Activated naive CD8-positive, alpha-beta T cell treated with anti-CD3 and anti-CD28 coated beads for 36 hours (primary cell): Measurements from ENCODE around the gene COBL. TPM values are rescaled to one million over a fixed set of nuclear protein-coding genes. Genes with fewer than 3 reads are reported as not detected.

Experiments
- DNase-seq: peaks from one replicate; pipeline ENCODE4 v3.0.0; 2021
- H3K27ac Mint-ChIP-seq: one replicate; pipeline ENCODE4 v1.8.0; 2022; ENCODE audit warnings: mild to moderate bottlenecking, moderate library complexity, mixed read lengths
- H3K27me3 Mint-ChIP-seq: one replicate; pipeline ENCODE4 v1.8.0; 2022; ENCODE audit warnings: mild to moderate bottlenecking, mixed read lengths
- H3K36me3 Mint-ChIP-seq: one replicate; pipeline ENCODE4 v1.8.0; 2021; ENCODE audit warnings: mild to moderate bottlenecking, mixed read lengths
- H3K4me1 Mint-ChIP-seq: one replicate; pipeline ENCODE4 v1.8.0; 2021; ENCODE audit warnings: mixed read lengths
- H3K4me3 Mint-ChIP-seq: one replicate; pipeline ENCODE4 v1.8.0; 2022; ENCODE audit warnings: mild to moderate bottlenecking, moderate library complexity, mixed read lengths
- H3K9me3 Mint-ChIP-seq: one replicate; pipeline ENCODE4 v1.8.0; 2022; ENCODE audit warnings: mixed read lengths
- total RNA-seq, 2 experiments: library from RNA; stranded (reverse); gene quantifications; one replicate each; pipeline ENCODE4 v1.2.3, GENCODE V29; 2021

The COBL gene
- total RNA-seq, 2 experiments from 2014 or later = not detected

DNA sequence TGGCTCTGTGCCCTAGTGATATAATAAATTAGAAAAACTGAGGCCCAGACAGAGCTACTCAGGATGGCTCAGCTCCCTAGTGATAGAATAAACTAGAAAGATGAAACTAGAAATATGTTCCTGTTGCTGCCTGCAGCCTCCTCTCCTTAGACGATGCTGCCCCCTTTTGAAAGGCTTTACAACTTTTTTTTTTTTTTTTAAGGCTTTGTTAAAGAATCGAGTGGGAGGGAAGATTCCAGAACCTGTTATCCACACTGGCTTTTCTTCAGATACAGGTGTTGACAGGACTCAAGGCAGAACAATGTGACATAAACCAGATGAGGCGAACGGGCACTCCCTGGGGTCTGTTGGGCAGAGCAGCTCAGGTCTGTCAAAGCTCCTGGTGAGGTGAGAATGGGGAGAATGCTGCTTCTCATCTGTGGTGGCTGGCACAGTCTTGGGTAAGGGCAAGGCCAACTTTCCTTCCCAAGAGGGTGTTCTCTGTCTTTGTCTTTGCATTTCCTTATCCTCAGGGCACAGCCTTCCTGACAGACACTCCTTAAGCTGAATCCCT is 175.1 kb downstream of the COBL start:
- no peak for DNase-seq

DNA sequence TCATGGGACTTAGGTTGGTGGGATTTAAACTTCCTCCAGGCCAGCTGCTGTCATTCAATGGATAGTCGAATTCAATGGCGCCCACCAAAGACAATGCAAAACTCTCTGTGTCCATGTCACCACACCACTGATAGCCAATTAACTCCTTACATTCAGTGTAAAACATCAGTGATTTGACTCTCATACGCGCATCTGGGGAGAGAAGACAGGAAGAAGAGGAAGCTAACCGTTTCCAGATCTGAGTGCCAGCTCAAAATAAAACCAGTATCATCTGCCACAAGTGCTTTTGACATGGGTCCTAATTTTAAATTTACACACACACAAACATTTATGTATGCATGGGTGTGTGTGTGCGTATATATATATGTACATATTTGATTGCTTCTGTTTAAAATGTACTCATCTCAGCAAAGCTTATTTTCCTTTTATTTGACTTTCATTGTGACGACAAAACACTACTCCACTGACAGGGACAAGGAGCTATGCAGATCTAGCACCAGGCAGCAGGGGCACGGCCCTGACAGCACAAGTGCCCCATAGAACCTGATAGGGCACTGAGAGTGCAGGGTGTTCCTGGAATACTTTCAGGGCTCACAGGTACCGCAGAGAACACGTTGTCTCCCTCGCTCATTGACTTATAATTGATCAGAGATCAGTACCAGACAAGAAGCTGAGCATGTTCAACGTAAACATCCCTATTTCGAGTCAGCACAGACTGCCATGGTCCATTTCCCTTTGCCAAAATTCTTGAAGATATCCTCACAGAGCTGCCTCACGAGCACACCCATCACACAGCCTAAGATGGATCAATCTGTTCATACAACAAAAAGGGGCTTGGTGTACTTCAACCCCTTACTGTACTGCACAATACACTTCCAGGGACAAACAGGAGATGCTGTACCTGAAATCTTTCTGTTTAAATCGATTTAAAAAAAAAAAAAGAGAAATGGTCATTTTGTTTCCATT is 176.1 kb downstream of the COBL start:
- no peak overlapping the region for H3K27ac Mint-ChIP-seq
- no peak overlapping the region for H3K4me3 Mint-ChIP-seq
- no peaks in the 10 kb centered on the region for H3K9me3 Mint-ChIP-seq
- peaks cover 1% of the 10 kb centered on the region for H3K4me1 Mint-ChIP-seq
- H3K36me3 Mint-ChIP-seq = no peaks in the 10 kb centered on the region
- H3K27me3 Mint-ChIP-seq = no peaks in the 10 kb centered on the region
- no peak for DNase-seq

More for the DNA sequence above, 175.1 kb downstream of the COBL start:
- H3K4me1 Mint-ChIP-seq = peaks cover 1% of the 10 kb centered on the region
- no peaks in the 10 kb centered on the region for H3K27me3 Mint-ChIP-seq
- H3K36me3 Mint-ChIP-seq = no peaks in the 10 kb centered on the region
- no peak overlapping the region for H3K4me3 Mint-ChIP-seq
- no peak overlapping the region for H3K27ac Mint-ChIP-seq
- H3K9me3 Mint-ChIP-seq = no peaks in the 10 kb centered on the region

DNA sequence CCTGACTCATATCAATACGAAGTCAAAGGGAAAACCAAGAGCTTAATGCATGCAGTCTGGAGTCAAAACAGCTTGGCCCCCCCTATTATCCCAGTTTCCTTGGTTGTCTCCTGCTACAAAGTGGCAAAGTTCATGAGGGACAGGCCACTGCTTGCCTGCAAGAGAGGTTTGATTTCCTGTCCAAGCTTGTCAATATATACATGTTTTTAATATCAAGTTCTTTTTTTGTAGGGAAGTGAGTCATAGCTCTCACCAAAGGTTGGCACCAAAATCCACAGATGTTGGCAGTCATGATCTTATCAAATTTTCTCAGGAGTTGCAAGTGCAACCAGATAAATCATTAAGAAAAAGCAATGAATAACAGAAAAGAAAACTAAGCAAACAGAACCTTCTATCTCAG is 176.8 kb downstream of the COBL start:
- H3K36me3 Mint-ChIP-seq = no peaks in the 10 kb centered on the region
- DNase-seq = no peak
- H3K9me3 Mint-ChIP-seq = no peaks in the 10 kb centered on the region
- H3K27me3 Mint-ChIP-seq = no peaks in the 10 kb centered on the region
- H3K4me3 Mint-ChIP-seq = no peak overlapping the region
- H3K4me1 Mint-ChIP-seq = peaks cover 1% of the 10 kb centered on the region
- no peak overlapping the region for H3K27ac Mint-ChIP-seq

DNA sequence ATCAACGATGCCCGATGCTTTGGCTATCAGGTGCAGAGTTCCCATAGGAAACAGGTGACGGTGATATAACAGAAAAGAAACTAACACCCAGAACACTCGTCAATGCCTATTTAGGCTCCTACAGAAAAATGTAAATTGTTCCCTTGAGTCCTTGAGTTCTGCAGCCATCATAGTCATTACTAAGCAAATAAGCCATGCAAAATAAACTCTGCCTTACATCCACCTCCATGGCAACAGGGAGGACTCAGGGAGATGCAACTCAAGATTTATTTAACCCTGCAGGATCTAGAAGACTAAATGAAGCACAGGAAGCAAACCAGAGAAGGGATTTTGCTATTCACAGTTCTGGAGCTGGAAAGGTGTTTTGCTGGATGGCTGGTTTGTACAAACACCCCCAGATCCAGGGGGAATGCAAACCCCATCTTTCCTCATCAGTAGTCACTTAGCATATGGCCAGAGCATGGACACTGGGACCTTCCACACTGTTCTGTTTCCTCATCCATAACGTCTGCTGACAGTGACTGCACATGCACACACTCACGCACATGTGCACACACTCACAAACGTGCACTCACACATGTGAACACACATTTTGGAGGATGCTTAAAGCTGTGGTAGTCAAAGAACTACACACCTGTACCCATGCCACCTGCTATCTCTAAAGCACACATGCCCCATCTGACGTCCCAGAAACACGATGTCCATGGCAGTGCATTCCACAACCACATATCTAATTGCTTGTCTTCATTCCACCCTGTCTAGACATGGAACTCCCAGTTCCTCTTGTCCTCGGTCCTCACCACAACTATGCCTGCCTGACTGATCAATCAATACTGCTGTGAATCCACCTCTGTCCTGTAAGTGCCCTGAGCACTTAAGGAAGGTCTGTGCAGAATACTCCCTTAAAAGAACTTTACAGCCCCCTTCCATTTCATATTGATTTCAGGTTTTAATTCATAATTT is 178.2 kb downstream of the COBL start:
- Mint-ChIP-seq H3K27ac (no peak overlapping the region), H3K27me3 (no peaks in the 10 kb centered on the region), H3K4me1 (peaks cover 1% of the 10 kb centered on the region), H3K9me3 (no peaks in the 10 kb centered on the region), H3K4me3 (no peak overlapping the region), H3K36me3 (no peaks in the 10 kb centered on the region)
- DNase-seq = no peak

DNA sequence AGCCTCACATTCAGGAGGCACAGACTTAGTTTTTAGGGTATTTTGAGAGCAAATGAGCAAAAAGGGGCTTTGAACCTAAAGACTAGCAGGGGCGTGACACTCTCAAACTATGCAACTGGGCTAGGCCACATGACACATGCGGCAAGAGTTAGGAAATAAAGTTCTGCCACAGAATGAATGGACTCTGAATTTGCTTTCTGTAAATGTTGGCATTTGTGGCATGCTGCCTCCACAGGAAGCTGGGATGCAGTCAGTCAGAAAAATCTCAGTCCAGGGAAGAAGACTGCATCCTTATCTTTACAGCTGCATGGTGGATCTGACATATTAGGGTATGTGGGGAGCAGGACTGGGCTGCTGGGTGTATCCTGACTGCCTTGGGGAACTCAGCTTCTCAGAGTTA is 181.0 kb downstream of the COBL start:
- H3K4me3 Mint-ChIP-seq = no peak overlapping the region
- H3K27ac Mint-ChIP-seq = no peak overlapping the region
- H3K4me1 Mint-ChIP-seq = peaks cover 1% of the 10 kb centered on the region
- no peak for DNase-seq
- H3K27me3 Mint-ChIP-seq = no peaks in the 10 kb centered on the region
- no peaks in the 10 kb centered on the region for H3K36me3 Mint-ChIP-seq
- H3K9me3 Mint-ChIP-seq = no peaks in the 10 kb centered on the region

DNA sequence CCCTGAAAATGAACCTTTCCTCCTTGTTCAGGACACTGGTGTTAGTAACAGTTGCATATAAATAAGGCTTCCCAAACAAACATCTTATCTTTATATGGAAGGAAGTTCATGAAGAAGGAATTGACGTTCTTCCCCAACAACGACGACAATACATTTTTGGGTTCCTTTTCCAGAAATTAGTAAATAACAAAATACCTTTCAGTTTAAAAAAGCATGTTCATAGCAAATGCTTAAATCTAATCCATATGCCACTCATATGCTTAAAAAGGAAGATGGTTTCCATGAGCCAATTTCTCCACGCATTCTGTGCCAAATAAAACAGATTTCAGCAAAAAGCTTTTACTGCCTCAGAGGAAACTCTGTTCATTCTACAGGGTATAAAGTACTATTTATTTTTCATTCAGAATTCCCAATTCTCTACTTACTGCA is 182.6 kb downstream of the COBL start:
- no peaks in the 10 kb centered on the region for H3K4me1 Mint-ChIP-seq
- H3K4me3 Mint-ChIP-seq = no peak overlapping the region
- H3K27ac Mint-ChIP-seq = no peak overlapping the region

DNA sequence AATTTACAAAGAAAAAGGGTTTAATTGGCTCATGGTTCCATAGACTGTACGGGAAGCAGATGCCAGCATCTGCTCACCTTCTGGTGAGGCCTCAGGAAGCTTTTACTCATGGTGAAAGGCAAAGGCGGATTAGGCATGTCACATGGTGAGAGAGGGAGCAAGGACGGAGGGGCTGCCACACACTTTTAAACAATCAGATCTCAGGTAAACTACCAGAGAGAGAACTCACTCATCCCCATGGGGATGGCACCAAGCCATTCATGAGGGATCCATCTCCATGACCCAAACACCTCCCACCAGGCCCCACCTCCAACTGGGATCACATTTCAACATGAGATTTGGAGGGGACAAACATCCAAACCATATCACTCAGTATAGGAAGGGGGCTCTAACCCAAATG is 183.9 kb downstream of the COBL start:
- Mint-ChIP-seq H3K9me3 (no peaks in the 10 kb centered on the region), H3K4me3 (no peak overlapping the region), H3K27ac (no peak overlapping the region), H3K36me3 (no peaks in the 10 kb centered on the region), H3K27me3 (no peaks in the 10 kb centered on the region), H3K4me1 (no peaks in the 10 kb centered on the region)
- no peak for DNase-seq

More for the DNA sequence above, 182.6 kb downstream of the COBL start:
- no peaks in the 10 kb centered on the region for H3K36me3 Mint-ChIP-seq
- no peaks in the 10 kb centered on the region for H3K9me3 Mint-ChIP-seq
- H3K27me3 Mint-ChIP-seq = no peaks in the 10 kb centered on the region
- DNase-seq = no peak

DNA sequence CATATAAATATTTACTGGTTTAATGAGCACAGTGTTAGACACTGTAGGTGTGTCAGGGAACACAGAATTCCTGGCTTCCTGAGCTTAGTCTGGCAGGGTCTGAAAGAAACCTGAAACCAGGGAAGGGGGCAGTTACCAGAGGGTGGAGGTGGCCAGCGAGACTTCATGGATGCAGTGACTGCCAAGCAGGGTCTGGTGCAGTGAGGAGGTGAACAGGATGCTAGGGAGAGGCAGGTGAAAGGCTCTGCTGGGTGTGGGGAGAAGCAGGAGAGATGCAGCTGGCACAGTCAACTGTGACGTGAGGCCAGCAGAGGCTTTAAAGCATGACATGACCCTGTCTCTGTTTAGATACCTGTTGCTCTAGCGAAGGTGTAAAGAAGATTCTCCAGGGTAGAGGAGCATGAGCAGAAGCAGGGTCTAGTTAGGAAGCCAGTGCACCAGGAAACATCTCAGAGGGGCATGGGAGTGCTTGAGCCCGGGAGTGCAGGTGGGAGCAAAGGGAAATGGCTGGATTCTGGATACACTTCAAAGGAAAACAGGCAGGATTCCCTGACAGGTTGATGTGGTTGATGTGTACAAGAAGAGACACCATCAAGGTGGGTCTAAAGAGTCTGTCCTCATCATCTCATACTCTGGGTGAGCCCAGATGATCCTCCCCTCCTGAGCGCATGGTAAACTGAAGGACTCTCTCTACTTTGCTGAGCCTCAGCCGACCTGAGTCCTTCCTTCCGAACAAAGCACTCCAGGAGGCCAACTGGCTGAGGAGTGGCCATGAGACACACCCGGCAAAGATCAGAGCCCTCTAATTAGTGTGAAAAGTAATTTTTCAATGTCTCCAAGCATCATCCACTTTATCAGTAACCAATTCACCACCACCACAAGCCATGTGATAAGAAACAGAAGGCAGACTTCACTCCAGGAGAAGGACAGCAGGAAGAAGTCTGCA is 186.8 kb downstream of the COBL start:
- no peaks in the 10 kb centered on the region for H3K4me1 Mint-ChIP-seq
- DNase-seq = no peak
- no peak overlapping the region for H3K4me3 Mint-ChIP-seq
- no peaks in the 10 kb centered on the region for H3K27me3 Mint-ChIP-seq
- no peaks in the 10 kb centered on the region for H3K36me3 Mint-ChIP-seq
- no peaks in the 10 kb centered on the region for H3K9me3 Mint-ChIP-seq
- no peak overlapping the region for H3K27ac Mint-ChIP-seq

DNA sequence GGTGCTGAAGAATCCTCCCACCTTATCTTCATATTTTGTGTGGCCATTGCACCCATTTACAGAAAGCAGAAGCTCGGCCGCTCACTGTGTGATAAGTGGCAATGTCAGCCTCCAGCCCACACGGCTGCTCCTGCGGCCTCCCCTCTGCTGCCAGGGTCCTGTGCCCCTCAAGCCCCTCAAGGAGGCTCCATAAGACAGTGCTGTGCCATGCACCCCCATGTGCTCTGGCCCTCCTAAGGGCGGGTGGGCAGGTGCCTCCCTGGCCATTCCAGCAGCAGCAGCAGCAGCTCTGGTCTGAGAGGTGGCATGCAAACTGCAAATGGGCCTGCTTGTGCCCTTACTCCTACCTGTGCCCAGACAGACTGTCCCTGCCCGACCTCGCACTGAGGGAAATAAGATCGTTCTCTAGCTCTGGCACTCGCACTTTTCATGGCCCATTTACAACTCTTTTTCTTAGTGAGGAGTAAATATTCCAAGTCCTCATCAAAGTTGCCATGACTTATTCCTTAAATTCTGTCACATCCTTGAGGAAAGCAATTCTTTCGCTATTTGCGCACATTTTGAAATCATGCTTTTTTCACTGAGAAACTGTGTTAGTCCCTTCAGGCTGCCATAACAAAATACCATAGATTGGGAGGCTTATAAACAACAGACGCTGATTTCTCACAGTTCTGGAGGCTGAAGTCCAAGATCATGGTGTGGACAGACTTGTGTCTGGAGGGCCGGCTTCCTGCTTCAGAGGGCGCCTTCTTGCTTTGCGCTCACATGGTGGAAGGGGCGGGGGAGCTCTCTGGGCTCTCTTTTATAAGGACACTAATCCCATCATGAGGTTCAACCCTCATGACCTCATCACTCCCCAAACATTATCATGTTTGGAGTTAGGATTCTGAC is 187.8 kb downstream of the COBL start:
- no peak for DNase-seq
- H3K36me3 Mint-ChIP-seq = no peaks in the 10 kb centered on the region

DNA sequence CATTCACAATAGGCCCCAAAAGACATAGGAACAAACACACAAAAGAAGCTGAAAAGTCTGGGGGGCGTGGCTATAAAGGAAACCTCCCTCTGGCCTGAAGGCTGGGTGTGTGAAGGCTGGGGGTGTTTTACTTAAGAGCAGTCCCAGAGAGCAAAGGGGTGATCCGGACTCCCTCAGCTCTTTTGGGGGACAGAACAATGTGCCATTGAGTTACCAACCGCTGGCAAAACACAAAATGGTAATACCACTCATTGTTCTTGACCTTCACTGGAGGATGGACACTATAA is 189.0 kb downstream of the COBL start:
- no peaks in the 10 kb centered on the region for H3K9me3 Mint-ChIP-seq
- H3K27me3 Mint-ChIP-seq = no peaks in the 10 kb centered on the region
- no peak for DNase-seq
- no peak overlapping the region for H3K27ac Mint-ChIP-seq
- no peak overlapping the region for H3K4me3 Mint-ChIP-seq
- H3K36me3 Mint-ChIP-seq = no peaks in the 10 kb centered on the region
- H3K4me1 Mint-ChIP-seq = peaks cover 9% of the 10 kb centered on the region

More for the DNA sequence above, 187.8 kb downstream of the COBL start:
- Mint-ChIP-seq H3K27me3 (no peaks in the 10 kb centered on the region), H3K27ac (no peak overlapping the region), H3K4me3 (no peak overlapping the region), H3K4me1 (peaks cover under 1% of the 10 kb centered on the region), H3K9me3 (no peaks in the 10 kb centered on the region)

DNA sequence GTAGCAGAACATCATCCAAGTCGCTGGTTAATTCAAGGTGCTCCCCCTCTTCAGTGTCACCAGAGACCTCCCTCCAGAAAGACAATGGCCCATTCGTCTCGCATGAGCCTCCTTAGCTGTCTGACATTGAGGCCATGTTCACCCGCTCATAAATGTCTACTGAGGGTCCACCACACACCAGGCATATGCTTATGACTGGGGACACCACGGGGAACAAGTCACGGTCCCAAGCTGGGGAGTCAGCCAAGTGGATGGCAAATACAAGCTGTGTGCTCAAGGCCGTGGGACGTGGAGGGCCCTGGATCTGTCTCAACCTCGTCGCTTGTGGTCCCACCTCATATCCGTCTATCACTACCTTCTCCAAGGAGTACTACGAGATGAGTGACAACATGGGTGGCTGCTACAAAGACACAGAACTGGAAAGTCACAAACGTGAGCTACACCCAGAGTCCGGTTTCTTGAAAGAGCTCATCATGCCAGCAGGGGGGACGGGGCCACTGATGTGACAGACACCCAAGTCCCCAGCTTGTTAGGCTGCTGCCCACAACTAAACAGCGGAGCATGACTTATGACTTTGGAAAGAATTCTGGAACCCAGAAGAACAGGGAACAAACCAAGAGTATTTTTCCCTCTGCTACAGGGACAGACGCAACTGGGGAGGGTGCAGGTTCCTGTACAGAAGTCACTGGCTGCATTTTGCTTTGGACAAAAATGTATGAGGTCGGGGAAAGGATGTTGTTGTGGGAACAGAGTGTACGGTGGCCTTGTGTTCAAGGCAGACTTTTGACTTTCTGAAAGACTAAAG is 189.6 kb downstream of the COBL start:
- DNase-seq = no peak
- no peaks in the 10 kb centered on the region for H3K36me3 Mint-ChIP-seq
- no peak overlapping the region for H3K27ac Mint-ChIP-seq
- H3K9me3 Mint-ChIP-seq = no peaks in the 10 kb centered on the region
- H3K4me1 Mint-ChIP-seq = peaks cover 14% of the 10 kb centered on the region
- no peaks in the 10 kb centered on the region for H3K27me3 Mint-ChIP-seq
- no peak overlapping the region for H3K4me3 Mint-ChIP-seq

DNA sequence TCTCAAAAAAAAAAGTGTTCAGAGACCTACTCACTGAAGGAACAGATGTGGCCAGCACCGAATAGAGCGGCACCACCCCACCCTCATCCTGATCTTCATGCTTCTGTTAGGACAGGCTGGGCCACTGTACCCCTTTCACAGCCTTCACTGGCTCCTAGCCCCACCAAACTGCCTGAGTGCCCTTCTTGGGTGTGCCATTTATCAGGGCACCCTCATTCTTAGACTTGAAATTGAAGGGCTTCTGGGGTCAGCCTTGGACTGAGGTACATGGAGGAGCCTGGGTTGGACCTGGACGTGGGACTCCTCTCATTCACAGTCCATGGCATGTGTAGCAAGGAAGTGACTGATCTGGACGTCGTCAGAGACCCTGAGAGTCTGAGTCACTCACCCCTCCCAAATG is 190.3 kb downstream of the COBL start:
- H3K4me3 Mint-ChIP-seq = no peak overlapping the region
- H3K4me1 Mint-ChIP-seq = peaks cover 21% of the 10 kb centered on the region
- H3K27ac Mint-ChIP-seq = no peak overlapping the region
- H3K9me3 Mint-ChIP-seq = no peaks in the 10 kb centered on the region
- H3K27me3 Mint-ChIP-seq = no peaks in the 10 kb centered on the region
- no peaks in the 10 kb centered on the region for H3K36me3 Mint-ChIP-seq
- DNase-seq = no peak

DNA sequence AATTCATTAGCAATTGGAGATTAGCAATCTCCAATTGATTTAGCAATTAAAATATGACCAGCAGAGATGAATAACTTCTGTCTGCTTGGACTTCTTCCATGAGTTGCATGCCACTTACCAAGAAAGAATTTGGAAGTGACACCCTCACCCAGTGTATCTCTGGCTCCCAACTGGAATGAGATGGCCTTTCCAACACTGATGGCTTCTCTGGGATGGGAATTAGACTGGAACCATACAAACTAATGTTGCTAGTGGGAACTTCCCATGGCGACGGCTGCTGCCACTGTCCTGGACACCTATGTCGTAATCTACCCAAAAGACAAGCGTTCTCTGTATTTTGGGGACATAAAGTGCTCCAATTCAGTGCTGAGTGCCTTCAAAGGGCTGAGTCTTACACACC is 192.3 kb downstream of the COBL start:
- no peaks in the 10 kb centered on the region for H3K36me3 Mint-ChIP-seq
- H3K27ac Mint-ChIP-seq = no peak overlapping the region
- H3K4me1 Mint-ChIP-seq = peaks cover 29% of the 10 kb centered on the region
- DNase-seq = no peak
- H3K9me3 Mint-ChIP-seq = no peaks in the 10 kb centered on the region
- no peaks in the 10 kb centered on the region for H3K27me3 Mint-ChIP-seq
- H3K4me3 Mint-ChIP-seq = no peak overlapping the region
